Heart left ventricle (tissue), 16 donors: ENCODE data around the gene EPHX1. TPM values are rescaled to one million over a fixed set of nuclear protein-coding genes. Genes with fewer than 3 reads are reported as not detected.

Experiments used
- ATAC-seq, 4 donors: fragments of 200-7000 bp; cut with Tn5 transposase; one replicate each; pipeline ENCODE4 v1.9.1; 2020 to 2022; ENCODE audit warnings: moderate library complexity in 4 of 4, mild to moderate bottlenecking in 3 of 4, moderate number of reproducible peaks in 1 of 4
- DNase-seq, 5 donors: peaks; one replicate each; pipeline ENCODE4 v3.0.0-alpha.2; 2020
- H3K27ac ChIP-seq, 12 donors: fragments of 200-600 bp; sonication (generic) in 4 of 12; one replicate each; pipeline versions ENCODE4 v1.5.0 to v1.8.0; 2016 to 2022; ENCODE audit warnings: mild to moderate bottlenecking in 2 of 12
- H3K27me3 ChIP-seq, 9 donors: fragments of 200-600 bp; sonication (generic) in 2 of 9; one replicate each; pipeline versions ENCODE4 v1.5.1 to v1.8.0; 2016 to 2022; ENCODE audit warnings: mild to moderate bottlenecking in 3 of 9
- H3K36me3 ChIP-seq, 9 donors: fragments of 200-600 bp; sonication (generic) in 2 of 9; one replicate each; pipeline versions ENCODE4 v1.5.0 to v1.8.0; 2018 to 2022; ENCODE audit warnings: mild to moderate bottlenecking in 2 of 9
- H3K4me1 ChIP-seq, 12 donors: fragments of 200-600 bp; sonication (generic) in 4 of 12; one replicate each; pipeline versions ENCODE4 v1.5.0 to v1.8.0; 2016 to 2022; ENCODE audit warnings: mild to moderate bottlenecking in 3 of 12
- H3K4me3 ChIP-seq, 12 donors: fragments of 200-600 bp; sonication (generic) in 4 of 12; one replicate each; pipeline versions ENCODE4 v1.5.0 to v1.8.0; 2017 to 2022; ENCODE audit warnings: mild to moderate bottlenecking in 9 of 12, moderate library complexity in 4 of 12
- H3K9me3 ChIP-seq, 12 donors: fragments of 200-600 bp; sonication (generic) in 4 of 12; one replicate each; pipeline versions ENCODE4 v1.5.0 to v1.8.0; 2016 to 2022; ENCODE audit warnings: mild to moderate bottlenecking in 1 of 12
- POLR2A ChIP-seq, 2 donors: fragments of 450-650 bp; IDR thresholded peaks; one replicate each; pipeline ENCODE4 v1.6.1; 2017; ENCODE audit warnings: antibody characterized with exemption in 2 of 2, mild to moderate bottlenecking in 2 of 2, moderate library complexity in 2 of 2
- WGBS, 4 donors: extraction: QIAGEN DNeasy Blood & Tissue Kit in 2 of 4; methylation state at CpG; one replicate each; pipeline versions ENCODE4 v1.1.5 to v1.1.7; 2013 to 2018; 5-methylcytosine and 5-hydroxymethylcytosine counted together
- intact Hi-C, 10 donors: fragments of 100-400 bp; cut with DNase I; formaldehyde crosslinking; loops; one replicate each; pipeline versions ENCODE4 v1.11.1 to v1.14.2; 2022
- polyA plus RNA-seq, 2 donors: library from polyadenylated mRNA; stranded (reverse); fragments of 200-250 nt; gene quantifications; one replicate each; pipeline ENCODE4 v1.2.3, GENCODE V29; 2013
- total RNA-seq, 9 donors: library from RNA; depleted of rRNA in 2 of 9; stranded (reverse); fragments of >200 nt in 2 of 9; fragmentation: NEBNext Ultra II Directional in 3 of 9; extraction: Animal tissue kit (Norgen Biotek cat#: 25700) in 3 of 9; gene quantifications; one replicate each; pipeline versions ENCODE4 v1.1.0 to v1.2.4, GENCODE V29; 2016 to 2023
- TF ChIP-seq, protein P1 (sequence below), 12 donors: fragments of 200-600 bp; sonication (generic) in 4 of 12; IDR thresholded peaks; one replicate each; pipeline versions ENCODE4 v1.5.0 to v1.8.0; 2018 to 2022; ENCODE audit warnings: antibody characterized with exemption in 12 of 12, mild to moderate bottlenecking in 5 of 12
- donor health status: ischemic (EF 13 %, LVEDD 7.1; RV severe dilation, severe dysfunction).
- donor health status: healthy with polysubstance abuse.
- donor health status: DM: no; HTN: yes; CAD: no.
- donor health status: DM: no; HTN: no; CAD: no.
- donor health status: ischemic (EF 25% LVEDD 6.9; RV normal size, moderate dysfunction).
- donor health status: ischemic (EF 25% LVEDD 5.7; RV mildly dilated, moderate dysfunction).
- donor health status: healthy.
- donor health status: DM: yes; HTN: yes; CAD: no.
- donor health status: ischemic (EF 35%, LVEDD 5.7; RV mildly dilated, moderate dysfunction).
- donor health status: nonischemic (EF 11% LVEDD 7.7; RV severe dilation, severe dysfunction).
- donor health status: DM: yes; HTN: yes; CAD: no.
- donor health status: PGD.
- donor health status: ischemic (EF 29% LVEDD 5.4; RV normal size, mild dysfunction).
- donor health status: nonischemic (EF 23%, LVEDD 6.1; RV moderate dilation, normal function).

Gene EPHX1
- total and polyA plus RNA-seq, 11 donors: 22.2 to 96.8 (median 45.4) TPM

DNA sequence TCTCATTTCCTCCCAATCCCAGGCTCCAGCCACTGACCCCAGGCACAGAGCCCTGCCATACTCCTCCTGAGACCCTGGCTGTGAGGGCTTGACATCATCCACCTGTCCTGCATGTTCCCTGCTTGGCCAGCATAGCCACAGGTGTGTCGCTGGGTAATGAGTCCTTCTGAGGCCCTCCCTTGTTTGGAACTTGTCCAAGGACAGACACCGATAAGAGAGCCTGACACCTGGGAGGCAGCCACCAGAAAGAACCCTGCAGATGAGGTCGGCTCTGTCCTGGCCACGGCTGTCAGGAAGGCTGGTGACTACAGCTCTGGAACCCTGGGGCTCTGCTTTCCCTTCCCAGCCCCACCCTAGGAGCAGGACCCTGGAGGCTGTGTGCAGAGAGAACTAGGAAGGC is 37.7 kb downstream of the EPHX1 start:
- WGBS, 4 donors: 30 to 68% (median 45%) methylated on average over 3 to 4 of the region's 4 CpGs
- peak overlapping the region in 3 of 12 donors; percentile 5 to 46 (median 37) for H3K27ac ChIP-seq

DNA sequence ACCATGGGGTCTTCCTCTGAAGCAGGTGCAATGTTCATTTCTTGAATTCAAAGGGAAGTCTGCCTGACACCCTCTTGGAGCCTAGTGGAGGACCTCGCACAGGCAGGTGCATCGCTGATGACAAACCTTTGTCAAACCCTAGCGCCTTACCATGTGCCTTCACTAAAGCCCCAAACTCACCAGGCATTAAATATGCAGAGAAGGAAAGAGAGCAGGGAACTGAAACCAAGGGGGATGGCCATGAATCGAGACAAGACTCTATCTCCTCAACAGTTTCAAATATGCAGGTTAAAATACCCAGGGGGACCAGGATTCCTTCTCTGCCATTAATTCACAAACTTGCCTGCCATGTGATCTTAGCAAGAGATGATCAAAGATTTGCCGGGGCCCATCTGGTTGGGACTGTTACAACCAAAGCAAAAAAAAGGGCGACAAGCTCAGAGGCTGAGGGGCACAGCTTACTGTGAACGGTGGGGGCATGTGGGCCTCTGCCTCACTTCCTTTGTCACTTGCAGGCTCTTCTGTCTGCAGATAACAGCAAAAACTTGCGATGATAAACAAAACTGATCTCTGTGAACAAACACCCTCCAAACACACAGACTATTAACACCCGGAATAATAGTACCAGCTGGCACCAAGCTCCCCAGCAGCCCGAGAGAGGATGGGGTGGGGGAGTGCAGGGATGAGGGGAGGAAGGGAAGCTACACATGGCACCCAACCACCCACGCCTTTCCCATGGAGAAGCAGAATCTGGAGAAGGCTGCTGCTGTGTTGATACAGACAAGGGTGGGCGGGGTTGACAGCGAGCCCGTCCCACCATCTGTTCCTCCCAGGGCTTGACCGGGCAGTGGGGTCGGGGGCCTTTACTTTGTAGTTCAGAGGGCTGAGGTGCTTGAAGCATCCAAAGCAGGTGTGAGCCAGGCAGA is 38.4 kb downstream of the EPHX1 start:
- peak in 4 of 5 donors; percentile 42 to 67 (median 56) for DNase-seq
- WGBS, 4 donors: 65 to 74% (median 67%) methylated on average over 15 to 16 of the region's 16 CpGs
- peaks cover 0 to 88% (median 68%) of the 10 kb centered on the region in 9 donors for H3K36me3 ChIP-seq
- peaks cover 0 to 38% (median 16%) of the 10 kb centered on the region in 12 donors for H3K4me1 ChIP-seq
- no peaks in the 10 kb centered on the region for H3K9me3 ChIP-seq
- no peaks in the 10 kb centered on the region for H3K27me3 ChIP-seq
- H3K4me3 ChIP-seq: no peak overlapping the region
- peak overlapping the region in 4 of 12 donors; percentile 24 to 46 (median 35) for H3K27ac ChIP-seq
- TF ChIP-seq, protein P1, sequence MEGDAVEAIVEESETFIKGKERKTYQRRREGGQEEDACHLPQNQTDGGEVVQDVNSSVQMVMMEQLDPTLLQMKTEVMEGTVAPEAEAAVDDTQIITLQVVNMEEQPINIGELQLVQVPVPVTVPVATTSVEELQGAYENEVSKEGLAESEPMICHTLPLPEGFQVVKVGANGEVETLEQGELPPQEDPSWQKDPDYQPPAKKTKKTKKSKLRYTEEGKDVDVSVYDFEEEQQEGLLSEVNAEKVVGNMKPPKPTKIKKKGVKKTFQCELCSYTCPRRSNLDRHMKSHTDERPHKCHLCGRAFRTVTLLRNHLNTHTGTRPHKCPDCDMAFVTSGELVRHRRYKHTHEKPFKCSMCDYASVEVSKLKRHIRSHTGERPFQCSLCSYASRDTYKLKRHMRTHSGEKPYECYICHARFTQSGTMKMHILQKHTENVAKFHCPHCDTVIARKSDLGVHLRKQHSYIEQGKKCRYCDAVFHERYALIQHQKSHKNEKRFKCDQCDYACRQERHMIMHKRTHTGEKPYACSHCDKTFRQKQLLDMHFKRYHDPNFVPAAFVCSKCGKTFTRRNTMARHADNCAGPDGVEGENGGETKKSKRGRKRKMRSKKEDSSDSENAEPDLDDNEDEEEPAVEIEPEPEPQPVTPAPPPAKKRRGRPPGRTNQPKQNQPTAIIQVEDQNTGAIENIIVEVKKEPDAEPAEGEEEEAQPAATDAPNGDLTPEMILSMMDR (IDR thresholded peaks at IDR 0.05): no peak
- no peak for TF ChIP-seq POLR2A (IDR thresholded peaks at IDR 0.05)
- ATAC-seq: peak in 2 of 4 donors; percentile 22 to 36
- intact Hi-C loops: loop anchor here in 8 of 10 donors (5.0 to 10.0 kb wide), 5 partner anchors 36 to 371 kb away; partner anchors contain the start of genes EPHX1 (in 4 of the 8) and SRP9 (in 4 of the 8)

More for the DNA sequence above, 37.7 kb downstream of the EPHX1 start:
- Histone ChIP-seq H3K9me3 (no peaks in the 10 kb centered on the region), H3K4me1 (peaks cover 0 to 38% (median 16%) of the 10 kb centered on the region in 12 donors), H3K4me3 (no peak overlapping the region), H3K36me3 (peaks cover 0 to 88% (median 68%) of the 10 kb centered on the region in 9 donors), H3K27me3 (no peaks in the 10 kb centered on the region)
- no peak for TF ChIP-seq POLR2A (IDR thresholded peaks at IDR 0.05)
- TF ChIP-seq, protein P1 (IDR thresholded peaks at IDR 0.05): no peak
- intact Hi-C loops: loop anchor here in 9 of 10 donors (1.0 to 10.0 kb wide), 8 partner anchors 35 to 373 kb away; partner anchors contain the start of genes SRP9 (in 5 of the 9) and EPHX1 (in 4 of the 9)
- no peak for DNase-seq
- no peak for ATAC-seq

DNA sequence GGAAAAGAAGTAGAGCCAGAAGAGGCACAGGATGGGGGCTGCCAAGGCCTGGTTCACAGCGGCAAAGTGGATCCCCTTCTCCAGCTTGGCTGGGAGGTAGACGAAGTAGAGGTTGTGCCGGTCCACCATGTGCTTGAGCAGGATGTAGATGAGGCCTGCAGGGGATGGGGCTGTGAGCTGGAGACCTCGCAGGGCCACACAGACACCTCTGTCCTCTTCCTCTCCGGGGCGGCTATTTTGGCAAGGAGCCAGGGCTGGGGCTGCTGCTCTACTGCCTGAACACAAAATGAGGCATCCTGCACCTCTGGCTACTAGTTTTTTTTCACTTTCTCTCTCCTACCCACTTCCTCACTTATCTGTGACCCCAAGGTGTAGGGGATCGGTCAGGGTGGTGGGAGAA is 40.0 kb downstream of the EPHX1 start:
- H3K27me3 ChIP-seq: no peaks in the 10 kb centered on the region
- DNase-seq (peak; percentile 39 to 83 (median 61)), ATAC-seq (no peak)
- peaks cover 0 to 88% (median 69%) of the 10 kb centered on the region in 9 donors for H3K36me3 ChIP-seq
- H3K27ac ChIP-seq: peak overlapping the region in 2 of 12 donors; percentile 7 to 27
- intact Hi-C loops: loop anchor here in 8 of 10 donors (5.0 to 10.0 kb wide), 6 partner anchors 38 to 373 kb away; partner anchors contain the start of genes EPHX1 (in 4 of the 8) and SRP9 (in 4 of the 8)
- H3K4me3 ChIP-seq: no peak overlapping the region
- TF ChIP-seq, protein P1 (IDR thresholded peaks at IDR 0.05): no peak
- TF ChIP-seq POLR2A (IDR thresholded peaks at IDR 0.05): no peak
- WGBS, 4 donors: 47 to 56% (median 51%) methylated on average over 7 of the region's 7 CpGs
- peaks cover 0 to 38% (median 16%) of the 10 kb centered on the region in 12 donors for H3K4me1 ChIP-seq
- no peaks in the 10 kb centered on the region for H3K9me3 ChIP-seq

DNA sequence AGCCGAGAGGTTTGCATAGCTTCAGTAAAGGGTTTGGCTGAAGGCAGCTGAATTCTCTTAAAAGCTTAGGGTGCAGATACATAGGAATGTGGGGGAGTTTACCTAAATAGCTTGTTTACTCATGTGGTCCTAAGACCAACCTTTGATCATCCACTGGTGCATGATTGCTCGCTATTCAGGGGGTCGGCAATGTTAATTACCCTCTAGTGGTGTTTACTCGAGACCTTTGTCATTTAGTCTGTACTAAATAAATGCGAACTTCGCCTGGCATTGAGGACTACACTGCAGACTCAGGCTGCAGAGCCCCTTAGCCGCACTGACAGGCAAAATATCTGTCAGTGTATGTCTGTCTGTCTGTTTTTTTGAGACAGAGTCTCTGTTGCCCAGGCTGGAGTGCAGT is 40.4 kb downstream of the EPHX1 start:
- Histone ChIP-seq H3K4me3 (no peak overlapping the region), H3K27me3 (no peaks in the 10 kb centered on the region), H3K4me1 (peaks cover 0 to 36% (median 15%) of the 10 kb centered on the region in 12 donors), H3K9me3 (no peaks in the 10 kb centered on the region), H3K36me3 (peaks cover 0 to 88% (median 70%) of the 10 kb centered on the region in 9 donors), H3K27ac (no peak overlapping the region)
- no peak for DNase-seq
- no peak for ATAC-seq
- intact Hi-C loops: loop anchor here in 1 of 10 donors (10.0 kb wide), 1 partner anchor 64 kb away; no protein-coding TSS in a partner anchor
- WGBS, 4 donors: 95 to 97% (median 97%) methylated on average over 7 of the region's 7 CpGs
- TF ChIP-seq, protein P1 (IDR thresholded peaks at IDR 0.05): no peak
- no peak for TF ChIP-seq POLR2A (IDR thresholded peaks at IDR 0.05)
